GM23248 (cell line): ENCODE data around the gene ADGRD1. TPM values are rescaled to one million over a fixed set of nuclear protein-coding genes. Genes with fewer than 3 reads are reported as not detected.

Experiments used
- DNase-seq: peaks from one replicate; pipeline ENCODE4 v3.0.0-alpha.2; 2015
- H2AFZ ChIP-seq: fragments of 200-600 bp; sonication (generic); 2 replicates; pipeline ENCODE4 v1.6.1; 2016; ENCODE audit warnings: antibody characterized with exemption
- H3F3A ChIP-seq: fragments of 200-600 bp; sonication (generic); 2 replicates; pipeline ENCODE4 v1.6.1; 2016; ENCODE audit warnings: mild to moderate bottlenecking, antibody characterized with exemption, mixed run types; ENCODE audit not compliant: insufficient read depth
- H3K27ac ChIP-seq: fragments of 200-600 bp; sonication (generic); 2 replicates; pipeline ENCODE4 v1.5.1; 2016; ENCODE audit warnings: mild to moderate bottlenecking
- H3K27me3 ChIP-seq: fragments of 200-600 bp; sonication (generic); replicated peaks from 2 replicates; pipeline ENCODE4 v1.6.1; 2016; ENCODE audit warnings: mild to moderate bottlenecking; ENCODE audit not compliant: insufficient read depth
- H3K36me3 ChIP-seq: fragments of 200-600 bp; sonication (generic); 2 replicates; pipeline ENCODE4 v1.6.1; 2016; ENCODE audit warnings: low read depth, mild to moderate bottlenecking
- H3K4me1 ChIP-seq: fragments of 200-600 bp; sonication (generic); 2 replicates; pipeline ENCODE4 v1.6.1; 2016; ENCODE audit warnings: mild to moderate bottlenecking; ENCODE audit not compliant: insufficient read depth
- H3K4me2 ChIP-seq: fragments of 200-600 bp; sonication (generic); one replicate; pipeline ENCODE4 v1.6.1; 2016; ENCODE audit warnings: mild to moderate bottlenecking; ENCODE audit not compliant: unreplicated experiment
- H3K4me3 ChIP-seq: fragments of 200-600 bp; sonication (generic); 2 replicates; pipeline ENCODE4 v1.5.1; 2016; ENCODE audit warnings: mild to moderate bottlenecking
- H3K79me2 ChIP-seq: fragments of 200-600 bp; sonication (generic); 2 replicates; pipeline ENCODE4 v1.6.1; 2016; ENCODE audit warnings: mild to moderate bottlenecking; ENCODE audit not compliant: insufficient read depth
- H3K9ac ChIP-seq: fragments of 200-600 bp; sonication (generic); 2 replicates; pipeline ENCODE4 v1.6.1; 2016; ENCODE audit warnings: mild to moderate bottlenecking
- H3K9me2 ChIP-seq: fragments of 200-600 bp; sonication (generic); 2 replicates; pipeline ENCODE4 v1.6.1; 2016; ENCODE audit warnings: mixed run types, mild to moderate bottlenecking, moderate library complexity; ENCODE audit not compliant: insufficient read depth
- H3K9me3 ChIP-seq: fragments of 200-600 bp; sonication (generic); one replicate; pipeline ENCODE4 v1.6.1; 2017; ENCODE audit warnings: low read depth
- H4K20me1 ChIP-seq: fragments of 200-600 bp; sonication (generic); 2 replicates; pipeline ENCODE4 v1.6.0; 2016; ENCODE audit not compliant: insufficient read depth
- EZH2 ChIP-seq: fragments of 200-600 bp; sonication (generic); IDR thresholded peaks from 2 replicates; pipeline ENCODE4 v1.6.1; 2018; ENCODE audit warnings: antibody characterized with exemption, mild to moderate bottlenecking; ENCODE audit not compliant: insufficient read depth, poor library complexity, severe bottlenecking
- EZH2phosphoT487 ChIP-seq: fragments of 200-600 bp; sonication (generic); IDR thresholded peaks from 2 replicates; pipeline ENCODE4 v1.6.1; 2018; ENCODE audit warnings: antibody characterized with exemption, moderate library complexity, mild to moderate bottlenecking, low read depth; ENCODE audit not compliant: insufficient read depth
- WGBS, 2 experiments: methylation state at CpG; one replicate each; pipeline ENCODE4 v1.1.6; 2015 to 2017; ENCODE audit warnings: low lambda C conversion rate in 2 of 2, low coverage in 1 of 2; ENCODE audit errors: missing lambda C conversion rate in 2 of 2; 5-methylcytosine and 5-hydroxymethylcytosine counted together
- in situ Hi-C: fragments of 300-500 bp; cut with MboI; formaldehyde crosslinking; loops from 2 replicates; pipeline ENCODE4 v1.15.0; 2020
- polyA plus RNA-seq: library from polyadenylated mRNA; unstranded; fragments of >200 nt; fragmentation: Nextera tagmentation; extraction: Ambion mirVana; gene quantifications from 2 replicates; pipeline ENCODE4 v1.2.1, GENCODE V29; 2016
- total RNA-seq: library from RNA; depleted of rRNA; stranded (reverse); fragments of >200 nt; shearing (Covaris generic); gene quantifications from 2 replicates; pipeline ENCODE4 v1.2.3, GENCODE V29; 2014

Gene ADGRD1
- total and polyA plus RNA-seq, 2 experiments from 2014 or later = 7.9 to 11.2 TPM

GRCh38 chr12:130981911-130982310, 28.2 kb downstream of the ADGRD1 start:
- in situ Hi-C loops = no loop called here
- no peak overlapping the region for H2AFZ ChIP-seq
- H3K9me2 ChIP-seq = no peaks in the 10 kb centered on the region

GRCh38 chr12:130982565-130983225, 29.0 kb downstream of the ADGRD1 start:
- Histone ChIP-seq H3K4me2 (no peak overlapping the region), H4K20me1 (no peaks in the 10 kb centered on the region), H3K4me1 (no peaks in the 10 kb centered on the region), H3K9ac (no peak overlapping the region), H3K79me2 (no peaks in the 10 kb centered on the region), H3K36me3 (no peaks in the 10 kb centered on the region), H3K27me3 (no peaks in the 10 kb centered on the region), H3K9me2 (no peaks in the 10 kb centered on the region), H3K9me3 (no peaks in the 10 kb centered on the region), H3K4me3 (no peak overlapping the region), H2AFZ (no peak overlapping the region), H3F3A (no peaks in the 10 kb centered on the region), H3K27ac (no peak overlapping the region)
- 57% methylated on average over 11 of the region's 11 CpGs for WGBS, 2 experiments
- DNase-seq = no peak
- in situ Hi-C loops = no loop called here
- no peak for TF ChIP-seq EZH2
- TF ChIP-seq EZH2phosphoT487 = no peak

More at GRCh38 chr12:130981911-130982310, 28.2 kb downstream of the ADGRD1 start:
- TF ChIP-seq EZH2 (no peak), EZH2phosphoT487 (no peak)
- no peak for DNase-seq
- Histone ChIP-seq H3K9me3 (no peaks in the 10 kb centered on the region), H3K4me2 (no peak overlapping the region), H3K27me3 (no peaks in the 10 kb centered on the region), H4K20me1 (no peaks in the 10 kb centered on the region), H3K27ac (no peak overlapping the region), H3K4me3 (no peak overlapping the region), H3K4me1 (no peaks in the 10 kb centered on the region), H3F3A (no peaks in the 10 kb centered on the region), H3K9ac (no peak overlapping the region), H3K79me2 (no peaks in the 10 kb centered on the region), H3K36me3 (no peaks in the 10 kb centered on the region)
- WGBS, 2 experiments = 69 to 76% methylated on average over 12 of the region's 12 CpGs

- no peaks in the 10 kb centered on the region for H3K9me2 ChIP-seq
- peak; percentile 10 for DNase-seq
- no peak overlapping the region for H2AFZ ChIP-seq
- H3F3A ChIP-seq = no peaks in the 10 kb centered on the region
- H3K9me3 ChIP-seq = no peaks in the 10 kb centered on the region
- in situ Hi-C loops = no loop called here
- no peaks in the 10 kb centered on the region for H3K79me2 ChIP-seq
- H3K4me1 ChIP-seq = no peaks in the 10 kb centered on the region
- no peaks in the 10 kb centered on the region for H3K27me3 ChIP-seq
- H3K27ac ChIP-seq = no peak overlapping the region
- H3K36me3 ChIP-seq = no peaks in the 10 kb centered on the region
- 53% methylated on average over 7 of the region's 7 CpGs for whole genome bisulfite sequencing, 2 experiments
- TF ChIP-seq EZH2 (no peak), EZH2phosphoT487 (no peak)
- H3K9ac ChIP-seq = no peak overlapping the region
- no peak overlapping the region for H3K4me3 ChIP-seq
- no peak overlapping the region for H3K4me2 ChIP-seq
- no peaks in the 10 kb centered on the region for H4K20me1 ChIP-seq
These were observed 29.8 kb downstream of the ADGRD1 start for GRCh38 chr12:130983328-130984017.

- H3K9ac ChIP-seq = no peak overlapping the region
- no peaks in the 10 kb centered on the region for H3K9me2 ChIP-seq
- H3K36me3 ChIP-seq = no peaks in the 10 kb centered on the region
- H3K4me2 ChIP-seq = no peak overlapping the region
- in situ Hi-C loops = no loop called here
- H3F3A ChIP-seq = no peaks in the 10 kb centered on the region
- H3K27me3 ChIP-seq = no peaks in the 10 kb centered on the region
- H3K27ac ChIP-seq = no peak overlapping the region
- no peak overlapping the region for H2AFZ ChIP-seq
- DNase-seq = no peak
- H3K4me3 ChIP-seq = no peak overlapping the region
- H3K9me3 ChIP-seq = no peaks in the 10 kb centered on the region
- TF ChIP-seq EZH2 = no peak
- TF ChIP-seq EZH2phosphoT487 = no peak
- 71 to 74% methylated on average over 12 of the region's 12 CpGs for WGBS, 2 experiments
- no peaks in the 10 kb centered on the region for H3K4me1 ChIP-seq
- H3K79me2 ChIP-seq = no peaks in the 10 kb centered on the region
- H4K20me1 ChIP-seq = no peaks in the 10 kb centered on the region
These were observed 30.7 kb downstream of the ADGRD1 start for GRCh38 chr12:130984183-130985058.
